ENCODE results near the gene LARP4B.
A peak's percentile ranks its signal among the peaks of the same experiment; 100 is the strongest.

The LARP4B gene

GRCh38 chr10:931326-932318 lies at the start of gene LARP4B:
TSS of gene LARP4B (minus strand) at chr10:931705. CDS start at chr10:885721, 45,984 bp downstream.
- peak; percentile 95 for DNase-seq

- DNase-seq, result no peak
Measured at GRCh38 chr10:980468-981093, 49.1 kb upstream of the LARP4B start.

- DNase-seq, result no peak
Measured at GRCh38 chr10:978826-979421, 47.4 kb upstream of the LARP4B start.

- DNase-seq, result no peak
Measured at GRCh38 chr10:976316-976715, 44.8 kb upstream of the LARP4B start.

GRCh38 chr10:974785-975074 lies 43.2 kb upstream of the LARP4B start:
- no peak for DNase-seq

- DNase-seq, result no peak
Measured at GRCh38 chr10:974038-974784, 42.7 kb upstream of the LARP4B start.

GRCh38 chr10:972763-973162 lies 41.3 kb upstream of the LARP4B start:
- no peak for DNase-seq

GRCh38 chr10:971613-972012 lies 40.1 kb upstream of the LARP4B start:
- no peak for DNase-seq

GRCh38 chr10:971150-971542 lies 39.6 kb upstream of the LARP4B start:
- DNase-seq, result no peak

GRCh38 chr10:970311-971149 lies 39.0 kb upstream of the LARP4B start:
- no peak for DNase-seq

- DNase-seq, result no peak
Measured at GRCh38 chr10:969473-970150, 38.1 kb upstream of the LARP4B start.

GRCh38 chr10:968546-969199 lies 37.2 kb upstream of the LARP4B start:
- DNase-seq, result no peak

GRCh38 chr10:966466-967235 lies 35.1 kb upstream of the LARP4B start:
- DNase-seq, result no peak

GRCh38 chr10:964988-965417 lies 33.5 kb upstream of the LARP4B start:
- no peak for DNase-seq

GRCh38 chr10:964321-964987 lies 32.9 kb upstream of the LARP4B start:
- no peak for DNase-seq

- DNase-seq, result no peak
Measured at GRCh38 chr10:963655-964054, 32.1 kb upstream of the LARP4B start.

GRCh38 chr10:963186-963585 lies 31.7 kb upstream of the LARP4B start:
- DNase-seq, result no peak

- DNase-seq, result no peak
Measured at GRCh38 chr10:962342-962741, 30.8 kb upstream of the LARP4B start.

GRCh38 chr10:958856-959255 lies 27.4 kb upstream of the LARP4B start:
- DNase-seq, result no peak

- DNase-seq, result no peak
Measured at GRCh38 chr10:958106-958505, 26.6 kb upstream of the LARP4B start.
